Measurements from ENCODE around the gene ZNF547.

The ZNF547 gene

DNA sequence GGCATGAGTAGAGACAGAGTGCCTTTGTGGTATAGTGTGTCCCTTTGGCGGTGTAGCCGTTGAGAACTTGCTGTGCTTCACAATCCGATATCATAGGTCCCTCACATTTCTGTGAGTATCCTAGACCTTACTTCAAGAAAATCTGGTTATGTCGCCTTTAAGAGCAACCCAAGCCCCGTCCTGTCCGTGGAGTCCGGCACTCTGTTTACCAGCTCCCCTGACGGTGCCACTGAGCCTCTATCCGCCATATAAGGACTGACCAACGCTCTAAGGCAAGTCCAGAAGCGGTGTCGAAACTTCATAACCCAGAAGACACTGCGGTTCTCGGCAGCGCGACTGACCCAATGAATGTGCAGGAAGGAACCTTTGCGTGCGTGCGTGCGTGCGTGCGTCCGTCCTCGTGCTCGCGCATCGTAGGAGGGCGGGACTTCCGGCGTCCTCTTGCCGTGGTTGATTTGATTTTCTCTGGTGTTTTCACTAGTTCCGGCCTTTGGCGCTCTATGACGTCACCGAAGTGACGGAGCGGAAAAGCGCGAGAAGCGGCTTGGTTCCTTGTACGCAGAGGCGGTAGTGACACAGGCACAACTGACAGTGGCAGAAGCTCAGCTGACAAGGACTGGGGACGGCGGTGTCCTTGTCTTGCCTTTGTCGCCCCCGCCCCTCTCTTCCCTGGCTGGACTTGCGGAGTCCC is at the start of gene ZNF547, which contains the start of gene TRAPPC2B:
TSS of gene ZNF547 (plus strand) at position 555 of the 691 bp plus-strand sequence. CDS start 5,005 bp downstream, outside the sequence.
TSS of gene TRAPPC2B (plus strand) at position 555 of the 691 bp plus-strand sequence. CDS start 1,283 bp downstream, outside the sequence.
- peak within 1 kb of the TSS; percentile 68 for H3K4me3 ChIP-seq (ENCODE audit: low read depth, low read length)
- H3K79me2 ChIP-seq, result peaks cover 7% of the 10 kb centered on the region
- no peaks in the 10 kb centered on the region for H3K36me3 ChIP-seq (ENCODE audit: control insufficient read depth, insufficient read depth, low read length)
- peak within 1 kb of the TSS; percentile 87 for H3K27ac ChIP-seq
- peak within 1 kb of the TSS; percentile 88 for H2AFZ ChIP-seq
- peak within 1 kb of the TSS; percentile 50 for H3K9ac ChIP-seq
- H3K4me1 ChIP-seq, result peaks cover 6% of the 10 kb centered on the region
- no peaks in the 10 kb centered on the region for H3K9me3 ChIP-seq (ENCODE audit: control insufficient read depth, low read length)
- no peaks in the 10 kb centered on the region for H3K27me3 ChIP-seq (ENCODE audit: control insufficient read depth, insufficient read depth, low read length)
- peak within 1 kb of the TSS; percentile 83 for H3K4me2 ChIP-seq (ENCODE audit: low read length)
- TF ChIP-seq, protein P1, sequence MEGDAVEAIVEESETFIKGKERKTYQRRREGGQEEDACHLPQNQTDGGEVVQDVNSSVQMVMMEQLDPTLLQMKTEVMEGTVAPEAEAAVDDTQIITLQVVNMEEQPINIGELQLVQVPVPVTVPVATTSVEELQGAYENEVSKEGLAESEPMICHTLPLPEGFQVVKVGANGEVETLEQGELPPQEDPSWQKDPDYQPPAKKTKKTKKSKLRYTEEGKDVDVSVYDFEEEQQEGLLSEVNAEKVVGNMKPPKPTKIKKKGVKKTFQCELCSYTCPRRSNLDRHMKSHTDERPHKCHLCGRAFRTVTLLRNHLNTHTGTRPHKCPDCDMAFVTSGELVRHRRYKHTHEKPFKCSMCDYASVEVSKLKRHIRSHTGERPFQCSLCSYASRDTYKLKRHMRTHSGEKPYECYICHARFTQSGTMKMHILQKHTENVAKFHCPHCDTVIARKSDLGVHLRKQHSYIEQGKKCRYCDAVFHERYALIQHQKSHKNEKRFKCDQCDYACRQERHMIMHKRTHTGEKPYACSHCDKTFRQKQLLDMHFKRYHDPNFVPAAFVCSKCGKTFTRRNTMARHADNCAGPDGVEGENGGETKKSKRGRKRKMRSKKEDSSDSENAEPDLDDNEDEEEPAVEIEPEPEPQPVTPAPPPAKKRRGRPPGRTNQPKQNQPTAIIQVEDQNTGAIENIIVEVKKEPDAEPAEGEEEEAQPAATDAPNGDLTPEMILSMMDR (IDR thresholded peaks at IDR 0.05), result no peak

- Histone ChIP-seq H3K4me2 (ENCODE audit: low read length) (no peak overlapping the region), H2AFZ (no peak overlapping the region), H3K79me2 (peaks cover 11% of the 10 kb centered on the region), H3K27me3 (ENCODE audit: control insufficient read depth, insufficient read depth, low read length) (no peaks in the 10 kb centered on the region), H3K4me3 (ENCODE audit: low read depth, low read length) (no peak overlapping the region), H3K4me1 (no peaks in the 10 kb centered on the region), H3K9me3 (ENCODE audit: control insufficient read depth, low read length) (no peaks in the 10 kb centered on the region), H3K27ac (no peak overlapping the region), H3K9ac (no peak overlapping the region), H3K36me3 (ENCODE audit: control insufficient read depth, insufficient read depth, low read length) (no peaks in the 10 kb centered on the region)
- TF ChIP-seq, protein P1 (IDR thresholded peaks at IDR 0.05), result no peak
Observed at GRCh38 chr19:57314146-57314545, 49.2 kb upstream of the ZNF547 start.

DNA sequence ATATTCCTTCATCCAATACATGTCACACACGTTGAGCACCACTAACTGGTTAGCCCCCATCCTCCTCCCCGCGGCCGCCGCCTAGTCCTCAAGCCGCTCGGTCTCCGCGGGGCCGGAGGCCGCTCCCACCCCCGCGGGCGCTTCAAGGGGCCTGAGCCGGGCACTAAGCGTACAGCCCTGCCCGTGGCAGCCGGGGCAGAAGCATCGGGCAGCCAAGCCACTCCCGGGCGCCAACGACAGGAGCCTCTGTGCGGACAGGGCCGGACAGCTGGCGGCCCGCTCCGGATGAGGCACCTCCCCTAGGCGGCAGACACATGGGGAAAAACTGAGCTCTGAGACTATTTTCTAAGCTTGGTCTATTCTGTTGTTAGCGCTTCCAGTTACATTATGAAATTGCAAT is 45.8 kb upstream of the ZNF547 start:
- H3K4me2 ChIP-seq (ENCODE audit: low read length), result no peak overlapping the region
- H3K4me3 ChIP-seq (ENCODE audit: low read depth, low read length), result no peak overlapping the region
- H3K4me1 ChIP-seq, result peaks cover 3% of the 10 kb centered on the region
- no peaks in the 10 kb centered on the region for H3K36me3 ChIP-seq (ENCODE audit: control insufficient read depth, insufficient read depth, low read length)
- TF ChIP-seq, protein P1 (IDR thresholded peaks at IDR 0.05), result no peak
- no peak overlapping the region for H3K27ac ChIP-seq
- peak overlapping the region; percentile 47 for H2AFZ ChIP-seq
- peaks cover 22% of the 10 kb centered on the region for H3K79me2 ChIP-seq
- H3K9ac ChIP-seq, result no peak overlapping the region
- H3K27me3 ChIP-seq (ENCODE audit: control insufficient read depth, insufficient read depth, low read length), result no peaks in the 10 kb centered on the region
- H3K9me3 ChIP-seq (ENCODE audit: control insufficient read depth, low read length), result no peaks in the 10 kb centered on the region

GRCh38 chr19:57319869-57320179 is 43.5 kb upstream of the ZNF547 start:
- Histone ChIP-seq H3K36me3 (ENCODE audit: control insufficient read depth, insufficient read depth, low read length) (no peaks in the 10 kb centered on the region), H3K9ac (no peak overlapping the region), H3K27me3 (ENCODE audit: control insufficient read depth, insufficient read depth, low read length) (no peaks in the 10 kb centered on the region), H3K4me1 (peaks cover 3% of the 10 kb centered on the region), H3K27ac (peak overlapping the region; percentile 91), H3K4me2 (ENCODE audit: low read length) (peak overlapping the region; percentile 86), H3K9me3 (ENCODE audit: control insufficient read depth, low read length) (no peaks in the 10 kb centered on the region), H3K4me3 (ENCODE audit: low read depth, low read length) (peak overlapping the region; percentile 94), H2AFZ (peak overlapping the region; percentile 94), H3K79me2 (peaks cover 29% of the 10 kb centered on the region)
- TF ChIP-seq, protein P1 (IDR thresholded peaks at IDR 0.05), result no peak
